CD14-positive monocyte (primary cell): ENCODE results near the gene IL17C. TPM values are rescaled to one million over a fixed set of nuclear protein-coding genes. Genes with fewer than 3 reads are reported as not detected.

ENCODE experiments used
- DNase-seq, 3 donors: peaks; one replicate each; pipeline ENCODE4 v3.0.0-alpha.2; 2011 to 2022
- H2AFZ ChIP-seq: 2 replicates; pipeline ENCODE4 v1.6.0; 2012; ENCODE audit warnings: mild to moderate bottlenecking, low read depth, low read length, inconsistent platforms; ENCODE audit not compliant: insufficient read depth, poor library complexity, severe bottlenecking
- H3K27ac ChIP-seq, 2 donors: 1 replicate in 1 of 2; 2 replicates in 1 of 2; pipeline ENCODE4 v1.5.1; 2012 to 2013; ENCODE audit warnings: low read length in 2 of 2, control low read depth in 1 of 2, inconsistent platforms in 1 of 2, low read depth in 1 of 2, mild to moderate bottlenecking in 1 of 2
- H3K27me3 ChIP-seq, 2 donors: one replicate each; pipeline versions ENCODE4 v1.6.0 to v1.6.1; 2011 to 2013; ENCODE audit warnings: low read length in 2 of 2; ENCODE audit not compliant: control insufficient read depth in 2 of 2, insufficient read depth in 2 of 2
- H3K36me3 ChIP-seq, 2 donors: replicated peaks in 1 of 2; 1 replicate in 1 of 2; 2 replicates in 1 of 2; pipeline versions ENCODE4 v1.5.1 to v1.6.1; 2012 to 2013; ENCODE audit warnings: low read length in 2 of 2, control low read depth in 1 of 2, inconsistent platforms in 1 of 2, mild to moderate bottlenecking in 1 of 2; ENCODE audit not compliant: insufficient read depth in 2 of 2, control insufficient read depth in 1 of 2
- H3K4me1 ChIP-seq, 2 donors: 1 replicate in 1 of 2; 2 replicates in 1 of 2; pipeline versions ENCODE4 v1.5.1 to v1.6.1; 2012 to 2013; ENCODE audit warnings: low read length in 2 of 2, control low read depth in 1 of 2, inconsistent platforms in 1 of 2, mild to moderate bottlenecking in 1 of 2, moderate library complexity in 1 of 2; ENCODE audit not compliant: insufficient read depth in 2 of 2, control insufficient read depth in 1 of 2
- H3K4me2 ChIP-seq: replicated peaks from 2 replicates; pipeline ENCODE3; 2012; ENCODE audit warnings: low read length, moderate library complexity, mild to moderate bottlenecking; ENCODE audit not compliant: poor library complexity, severe bottlenecking; ENCODE audit errors: extremely low read depth
- H3K4me3 ChIP-seq, 3 experiments: fragments of 200-600 bp in 1 of 3; sonication (generic) in 1 of 3; replicated peaks in 1 of 3; 1 replicate in 2 of 3; 2 replicates in 1 of 3; pipeline ENCODE4 v1.5.1; 2011 to 2013; ENCODE audit warnings: low read length in 3 of 3, mild to moderate bottlenecking in 3 of 3, control low read depth in 2 of 3, low read depth in 2 of 3, inconsistent platforms in 1 of 3, moderate library complexity in 1 of 3
- H3K79me2 ChIP-seq: 2 replicates; pipeline ENCODE4 v1.6.0; 2012; ENCODE audit warnings: mild to moderate bottlenecking, control low read depth, inconsistent platforms, low read length, moderate library complexity; ENCODE audit not compliant: insufficient read depth
- H3K9ac ChIP-seq: 2 replicates; pipeline ENCODE4 v1.6.0; 2017; ENCODE audit warnings: low read length, mild to moderate bottlenecking; ENCODE audit not compliant: insufficient read depth, poor library complexity, severe bottlenecking
- H3K9me3 ChIP-seq, 2 donors: replicated peaks in 1 of 2; 1 replicate in 1 of 2; 2 replicates in 1 of 2; pipeline versions ENCODE4 v1.5.1 to v1.6.1; 2012 to 2013; ENCODE audit warnings: low read length in 2 of 2, control low read depth in 1 of 2; ENCODE audit not compliant: control insufficient read depth in 1 of 2, insufficient read depth in 1 of 2
- H4K20me1 ChIP-seq: 2 replicates; pipeline ENCODE4 v1.6.0; 2012; ENCODE audit warnings: mild to moderate bottlenecking, low read length, control low read depth, moderate library complexity; ENCODE audit not compliant: insufficient read depth
- H3K27ac Mint-ChIP-seq, 7 donors: one replicate each; pipeline ENCODE4 v1.8.0; 2020; ENCODE audit warnings: mild to moderate bottlenecking in 7 of 7, mixed read lengths in 7 of 7, moderate library complexity in 6 of 7, inconsistent platforms in 2 of 7
- H3K27me3 Mint-ChIP-seq, 3 donors: one replicate each; pipeline ENCODE4 v1.8.0; 2021 to 2022; ENCODE audit warnings: low read depth in 3 of 3, mild to moderate bottlenecking in 3 of 3, mixed read lengths in 3 of 3, moderate library complexity in 3 of 3, inconsistent platforms in 1 of 3
- H3K36me3 Mint-ChIP-seq, 2 donors: one replicate each; pipeline ENCODE4 v1.8.0; 2020; ENCODE audit warnings: mixed read lengths in 2 of 2, inconsistent platforms in 1 of 2, mild to moderate bottlenecking in 1 of 2
- H3K4me1 Mint-ChIP-seq: one replicate; pipeline ENCODE4 v1.8.0; 2020; ENCODE audit warnings: mild to moderate bottlenecking, mixed read lengths
- H3K4me3 Mint-ChIP-seq, 2 donors: one replicate each; pipeline ENCODE4 v1.8.0; 2020; ENCODE audit warnings: mild to moderate bottlenecking in 2 of 2, mixed read lengths in 2 of 2, moderate library complexity in 1 of 2
- H3K9me3 Mint-ChIP-seq, 7 donors: one replicate each; pipeline ENCODE4 v1.8.0; 2020 to 2022; ENCODE audit warnings: mixed read lengths in 7 of 7, mild to moderate bottlenecking in 6 of 7, moderate library complexity in 6 of 7, inconsistent platforms in 2 of 7
- CTCF ChIP-seq: fragments of 200-600 bp; IDR thresholded peaks from one replicate; pipeline ENCODE4 v1.8.0; 2022; ENCODE audit warnings: antibody characterized with exemption, mild to moderate bottlenecking
- WGBS: methylation state at CpG from one replicate; pipeline ENCODE4 v1.1.5; 2013; ENCODE audit warnings: missing lambda C conversion rate; ENCODE audit not compliant: insufficient coverage; 5-methylcytosine and 5-hydroxymethylcytosine counted together
- intact Hi-C, 2 donors: fragments of 100-400 bp; cut with micrococcal nuclease; formaldehyde crosslinking; loops; one replicate each; pipeline versions ENCODE4 v1.15.0 to v1.15.1; 2023
- polyA plus RNA-seq, 3 donors: library from polyadenylated mRNA; depleted of rRNA in 1 of 3; unstranded in 2 of 3; stranded (reverse) in 1 of 3; fragments of 300-500 nt in 2 of 3; fragments of >200 nt in 1 of 3; fragmentation: Illumina TruSeq in 2 of 3; gene quantifications; 1 replicate in 2 of 3; 2 replicates in 1 of 3; pipeline ENCODE4 v1.2.3, GENCODE V29; 2012 to 2021

Gene IL17C
- polyA plus RNA-seq, 3 donors: 0.08 TPM; not detected in 2

GRCh38 chr16:88597856-88598491 is 40.4 kb upstream of the IL17C start:
- Mint-ChIP-seq H3K9me3 (peaks cover 0 to 3% (median 0%) of the 10 kb centered on the region in 7 donors), H3K36me3 (peaks cover 57 to 79% of the 10 kb centered on the region in 2 donors)

More at GRCh38 chr16:88597856-88598491, 40.4 kb upstream of the IL17C start:
- H3K4me3 Mint-ChIP-seq: no peak overlapping the region
- H3K4me2 ChIP-seq: no peak overlapping the region
- peaks cover 14% of the 10 kb centered on the region for H4K20me1 ChIP-seq
- no peaks in the 10 kb centered on the region for H3K9me3 ChIP-seq
- no peak overlapping the region for H3K4me3 ChIP-seq
- H3K27ac Mint-ChIP-seq: peak overlapping the region in 5 of 7 donors; percentile 35 to 84 (median 78)
- H3K27me3 ChIP-seq: no peaks in the 10 kb centered on the region
- 82% methylated on average over 11 of the region's 21 CpGs for WGBS
- H3K9ac ChIP-seq: no peak overlapping the region
- H2AFZ ChIP-seq: no peak overlapping the region
- TF ChIP-seq CTCF: no peak
- H3K36me3 ChIP-seq: peaks cover 33 to 62% of the 10 kb centered on the region in 2 donors
- H3K79me2 ChIP-seq: peaks cover 24% of the 10 kb centered on the region
- no peak for DNase-seq
- H3K27me3 Mint-ChIP-seq: peaks cover 0 to 6% (median 0%) of the 10 kb centered on the region in 3 donors
- peaks cover 31% of the 10 kb centered on the region for H3K4me1 Mint-ChIP-seq
- intact Hi-C loops: loop anchor here in 1 of 2 donors (10.0 kb wide), 1 partner anchor 87 kb away; the partner anchor contains the start of gene SNAI3
- H3K27ac ChIP-seq: peak overlapping the region in 1 of 2 donors; percentile 75
- peaks cover 23 to 26% of the 10 kb centered on the region in 2 donors for H3K4me1 ChIP-seq
